Measurements from ENCODE around the gene SLC35D2.

SLC35D2 gene

GRCh38 chr9:96350866-96351265 is 32.6 kb downstream of the SLC35D2 start:
- TF ChIP-seq EZH2phosphoT487 (IDR thresholded peaks at IDR 0.05; ENCODE audit: borderline replicate concordance) (no peak), CTCF (conservative IDR thresholded peaks at IDR 0.05; ENCODE audit: low read length) (no peak)
- no peaks in the 10 kb centered on the region for H3K79me2 ChIP-seq (ENCODE audit: insufficient read depth, low read length)
- H4K20me1 ChIP-seq (ENCODE audit: insufficient read depth, low read length, poor library complexity, severe bottlenecking) = no peaks in the 10 kb centered on the region
- H3K4me1 ChIP-seq (ENCODE audit: insufficient read depth, low read length, poor library complexity, severe bottlenecking) = no peaks in the 10 kb centered on the region
- no peaks in the 10 kb centered on the region for H3K27me3 ChIP-seq (ENCODE audit: insufficient read depth, low read length, poor library complexity, severe bottlenecking)
- no peak overlapping the region for H3K4me3 ChIP-seq (ENCODE audit: low read length, poor library complexity, severe bottlenecking)
- no peaks in the 10 kb centered on the region for H3K9me2 ChIP-seq (replicated peaks; ENCODE audit: low read depth, low read length)
- H3F3A ChIP-seq (ENCODE audit: low read depth) = no peaks in the 10 kb centered on the region
- H3K9ac ChIP-seq (ENCODE audit: low read depth, low read length, poor library complexity, severe bottlenecking) = no peak overlapping the region
- H3K4me2 ChIP-seq (ENCODE audit: low read depth, low read length, poor library complexity, severe bottlenecking) = no peak overlapping the region
- H2AFZ ChIP-seq (ENCODE audit: low read length) = no peak overlapping the region
- no peaks in the 10 kb centered on the region for H3K36me3 ChIP-seq (ENCODE audit: insufficient read depth, low read length)
- no peaks in the 10 kb centered on the region for H3K9me3 ChIP-seq (ENCODE audit: insufficient read depth, low read depth, low read length)

GRCh38 chr9:96348261-96348660 is 35.2 kb downstream of the SLC35D2 start:
- no peaks in the 10 kb centered on the region for H3K79me2 ChIP-seq (ENCODE audit: insufficient read depth, low read length)
- no peaks in the 10 kb centered on the region for H4K20me1 ChIP-seq (ENCODE audit: insufficient read depth, low read length, poor library complexity, severe bottlenecking)
- no peak overlapping the region for H3K4me3 ChIP-seq (ENCODE audit: low read length, poor library complexity, severe bottlenecking)
- H3F3A ChIP-seq (ENCODE audit: low read depth) = no peaks in the 10 kb centered on the region
- no peaks in the 10 kb centered on the region for H3K27me3 ChIP-seq (ENCODE audit: insufficient read depth, low read length, poor library complexity, severe bottlenecking)
- no peak for TF ChIP-seq CTCF (conservative IDR thresholded peaks at IDR 0.05; ENCODE audit: low read length)
- TF ChIP-seq EZH2phosphoT487 (IDR thresholded peaks at IDR 0.05; ENCODE audit: borderline replicate concordance) = no peak
- no peaks in the 10 kb centered on the region for H3K36me3 ChIP-seq (ENCODE audit: insufficient read depth, low read length)
- no peak overlapping the region for H3K9ac ChIP-seq (ENCODE audit: low read depth, low read length, poor library complexity, severe bottlenecking)
- no peaks in the 10 kb centered on the region for H3K4me1 ChIP-seq (ENCODE audit: insufficient read depth, low read length, poor library complexity, severe bottlenecking)
- no peak overlapping the region for H2AFZ ChIP-seq (ENCODE audit: low read length)
- no peaks in the 10 kb centered on the region for H3K9me2 ChIP-seq (replicated peaks; ENCODE audit: low read depth, low read length)
- H3K4me2 ChIP-seq (ENCODE audit: low read depth, low read length, poor library complexity, severe bottlenecking) = no peak overlapping the region
- H3K9me3 ChIP-seq (ENCODE audit: insufficient read depth, low read depth, low read length) = no peaks in the 10 kb centered on the region

GRCh38 chr9:96345551-96345950 is 38.0 kb downstream of the SLC35D2 start:
- no peaks in the 10 kb centered on the region for H3F3A ChIP-seq (ENCODE audit: low read depth)
- no peaks in the 10 kb centered on the region for H4K20me1 ChIP-seq (ENCODE audit: insufficient read depth, low read length, poor library complexity, severe bottlenecking)
- H3K9ac ChIP-seq (ENCODE audit: low read depth, low read length, poor library complexity, severe bottlenecking) = no peak overlapping the region
- no peak overlapping the region for H3K4me2 ChIP-seq (ENCODE audit: low read depth, low read length, poor library complexity, severe bottlenecking)
- no peaks in the 10 kb centered on the region for H3K9me2 ChIP-seq (replicated peaks; ENCODE audit: low read depth, low read length)
- H2AFZ ChIP-seq (ENCODE audit: low read length) = no peak overlapping the region
- H3K4me1 ChIP-seq (ENCODE audit: insufficient read depth, low read length, poor library complexity, severe bottlenecking) = no peaks in the 10 kb centered on the region
- no peaks in the 10 kb centered on the region for H3K27me3 ChIP-seq (ENCODE audit: insufficient read depth, low read length, poor library complexity, severe bottlenecking)
- no peak overlapping the region for H3K4me3 ChIP-seq (ENCODE audit: low read length, poor library complexity, severe bottlenecking)
- H3K9me3 ChIP-seq (ENCODE audit: insufficient read depth, low read depth, low read length) = no peaks in the 10 kb centered on the region
- H3K36me3 ChIP-seq (ENCODE audit: insufficient read depth, low read length) = no peaks in the 10 kb centered on the region
- TF ChIP-seq CTCF (conservative IDR thresholded peaks at IDR 0.05; ENCODE audit: low read length) = no peak
- no peak for TF ChIP-seq EZH2phosphoT487 (IDR thresholded peaks at IDR 0.05; ENCODE audit: borderline replicate concordance)
- no peaks in the 10 kb centered on the region for H3K79me2 ChIP-seq (ENCODE audit: insufficient read depth, low read length)
